CD4-positive, alpha-beta T cell treated with Interleukin-2 at 100 ng/mL for 4 hours (primary cell): ENCODE measurements around the gene HK2.
"Not testable (repeated sequence)": the region's sequence is repeated elsewhere in the genome, so short reads cannot be mapped to it uniquely, and the experiment has no call there.

Experiments used
- DNase-seq: peaks from one replicate; pipeline ENCODE4 v3.0.0-alpha.2; 2020; ENCODE audit warnings: low spot score

HK2 gene

DNA sequence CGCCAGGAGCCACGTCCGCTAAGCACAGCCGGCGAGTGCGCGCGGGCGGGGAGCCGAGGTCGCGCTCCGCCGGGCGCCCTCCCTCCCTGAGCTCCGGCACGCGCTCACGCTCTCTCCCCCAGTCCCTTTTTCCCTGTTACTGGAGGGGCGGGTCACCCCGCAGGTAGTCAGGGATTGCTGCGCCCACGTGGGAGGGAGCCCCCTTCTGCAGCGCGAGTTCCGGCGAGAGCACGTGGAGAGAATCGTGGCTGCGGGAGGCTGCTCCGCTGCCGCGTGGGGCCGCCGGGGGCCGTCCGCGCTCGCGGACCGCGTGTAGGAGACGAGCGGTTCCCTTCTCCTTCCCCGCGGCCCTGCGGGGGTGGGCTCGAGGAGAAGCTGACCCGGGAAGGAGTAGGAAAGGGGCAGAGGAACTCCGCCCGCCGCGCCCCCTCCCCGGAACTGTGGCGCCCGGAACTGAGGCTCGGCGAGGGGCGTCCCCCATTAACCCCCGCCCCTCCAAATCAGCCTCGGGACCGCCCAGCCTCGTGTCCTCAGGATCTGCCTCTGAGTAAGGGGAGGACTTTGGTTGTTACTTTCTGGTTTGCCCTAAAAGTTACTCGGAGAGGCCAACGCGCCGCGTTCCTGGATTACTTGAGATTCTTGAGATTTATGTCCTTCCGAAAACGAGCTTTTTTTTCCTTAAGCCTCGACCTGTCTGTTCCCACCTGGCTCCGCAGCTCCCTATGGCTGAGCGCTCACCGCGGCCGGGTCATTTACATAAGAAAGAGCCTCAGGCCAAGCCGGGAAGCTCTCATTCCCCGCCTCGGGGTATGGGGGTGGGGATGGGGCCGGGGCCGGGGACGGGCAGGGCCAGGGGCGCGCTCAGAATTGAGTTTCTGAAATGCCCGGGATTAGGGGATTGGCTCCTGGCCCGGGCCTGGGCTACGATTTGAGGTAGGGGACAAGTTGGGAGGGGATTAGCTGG, 1.1 kb downstream of the HK2 start:
- DNase-seq = peak; percentile 44

GRCh38 chr2:74835831-74836674, 2.1 kb downstream of the HK2 start:
- peak; percentile 45 for DNase-seq

DNA sequence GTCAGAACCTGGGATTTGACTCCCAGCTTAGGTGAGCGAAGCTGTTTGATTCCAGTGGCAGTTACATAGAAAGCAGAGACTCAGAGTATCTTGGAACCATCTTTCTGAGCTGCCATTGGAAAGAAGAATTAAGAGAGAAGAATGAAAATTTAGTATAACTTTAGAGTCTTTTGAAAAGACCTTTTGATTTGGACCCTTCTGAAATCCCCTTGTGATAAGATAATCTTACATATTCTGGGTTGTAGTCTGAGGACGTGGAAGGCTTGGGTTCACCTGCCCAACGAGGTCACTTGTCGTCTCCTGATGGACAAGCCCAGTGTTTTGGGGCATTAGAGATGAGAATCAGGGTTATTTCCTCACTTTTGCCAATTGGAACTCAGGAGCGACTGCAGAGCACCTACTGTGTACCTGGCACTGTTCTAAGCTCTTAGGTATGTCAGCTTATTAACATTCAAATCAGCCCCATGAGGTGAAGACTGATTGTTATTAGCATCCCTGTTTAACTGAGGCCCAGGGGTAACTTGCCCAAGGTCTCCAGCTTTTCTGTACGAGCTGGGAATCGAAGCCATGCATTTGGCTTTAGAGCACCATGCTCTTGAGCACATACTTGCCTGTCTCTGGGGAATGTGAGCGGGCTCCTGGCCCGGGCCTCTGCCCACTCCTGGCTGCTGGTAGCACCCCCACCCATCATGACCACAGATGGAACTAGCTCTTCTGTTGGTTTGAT, 2.9 kb downstream of the HK2 start:
- DNase-seq = no peak

GRCh38 chr2:74841641-74842040, 7.7 kb downstream of the HK2 start:
- DNase-seq = no peak

DNA sequence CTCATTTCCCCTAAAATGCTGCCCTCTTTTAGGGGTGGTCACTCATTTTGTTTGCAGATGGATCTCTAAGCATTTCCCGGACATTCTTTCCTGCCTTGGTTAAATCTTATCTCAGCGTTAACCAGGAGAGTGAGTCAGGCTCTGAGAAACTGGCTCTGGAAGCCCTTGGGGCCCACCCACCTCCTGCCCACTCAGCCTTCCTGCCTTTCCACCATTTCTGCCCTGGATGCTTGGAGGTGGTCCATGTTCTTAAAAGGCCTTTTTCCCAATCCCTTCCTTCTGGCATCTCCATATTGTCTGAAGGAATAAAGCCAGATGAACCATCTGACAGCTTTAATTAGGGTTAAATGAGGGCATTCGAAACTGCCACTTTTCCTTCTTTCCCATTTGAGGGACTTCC, 9.5 kb downstream of the HK2 start:
- no peak for DNase-seq

DNA sequence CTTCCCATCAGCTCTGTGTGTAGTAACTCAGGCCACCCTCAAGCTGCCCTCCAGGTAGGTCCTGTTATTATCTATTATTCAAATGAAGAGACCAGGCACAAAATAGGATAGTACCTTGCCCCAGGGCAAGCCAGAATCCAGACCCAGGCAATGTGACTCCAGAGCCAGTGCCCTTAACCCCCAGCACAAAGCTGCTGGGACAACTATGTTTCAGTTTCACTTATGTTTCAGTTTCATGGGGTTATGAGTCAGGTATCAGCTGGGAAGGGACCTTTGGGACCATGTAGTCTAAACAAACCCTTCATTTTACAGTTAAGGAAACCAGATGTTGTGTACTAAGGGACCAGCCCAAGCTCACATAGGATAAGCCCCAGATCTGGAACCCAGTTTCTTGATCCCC, 10.0 kb downstream of the HK2 start:
- DNase-seq = peak; percentile 48

- no peak for DNase-seq
Observed at GRCh38 chr2:74844752-74845151, 10.8 kb downstream of the HK2 start.

DNA sequence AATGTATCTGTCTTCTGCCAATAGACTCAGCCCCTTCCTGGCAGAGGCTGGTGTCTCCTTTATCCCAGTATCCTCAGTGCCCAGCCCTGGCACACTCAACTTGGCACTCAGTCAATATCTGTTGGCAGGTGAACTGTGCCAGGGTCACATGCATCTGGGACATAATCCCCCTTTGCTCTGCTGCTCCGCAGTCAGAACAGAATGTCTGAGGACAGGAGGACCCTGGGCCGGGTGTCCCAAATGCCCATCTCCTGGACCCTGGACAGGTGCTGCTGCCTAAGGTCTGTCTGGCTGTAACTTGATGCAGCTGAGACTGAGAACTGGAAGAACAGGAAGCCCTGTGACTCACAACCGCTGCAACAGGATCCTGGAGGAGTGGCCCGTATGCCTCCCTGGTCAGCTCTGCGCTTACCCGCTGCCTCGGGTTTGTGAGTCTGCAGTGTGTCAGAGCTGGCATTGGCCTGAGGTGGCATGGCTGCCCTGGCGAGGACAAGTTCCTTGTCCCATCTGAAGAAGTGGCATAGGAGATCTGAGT, 11.4 kb downstream of the HK2 start:
- DNase-seq = peak; percentile 39

DNA sequence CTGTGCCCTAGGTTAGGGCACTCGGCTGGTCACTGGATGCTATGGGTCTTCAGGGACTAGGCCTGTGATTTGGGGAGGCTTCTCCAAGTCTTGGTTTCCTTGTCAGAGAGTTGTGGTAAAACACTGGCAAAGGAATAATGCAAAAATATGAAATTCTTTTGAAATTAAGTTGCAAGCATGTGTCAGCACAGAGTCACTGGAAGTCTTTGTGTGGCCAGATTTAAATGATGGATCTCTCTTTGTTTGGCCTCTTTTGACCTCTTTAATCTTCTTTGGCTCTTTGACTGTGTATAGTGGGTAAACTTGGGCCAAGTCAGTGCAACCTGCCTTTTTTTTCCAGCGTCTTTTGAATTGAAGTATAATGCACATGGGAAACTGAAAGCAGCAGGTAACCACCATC, 12.1 kb downstream of the HK2 start:
- no peak for DNase-seq

DNA sequence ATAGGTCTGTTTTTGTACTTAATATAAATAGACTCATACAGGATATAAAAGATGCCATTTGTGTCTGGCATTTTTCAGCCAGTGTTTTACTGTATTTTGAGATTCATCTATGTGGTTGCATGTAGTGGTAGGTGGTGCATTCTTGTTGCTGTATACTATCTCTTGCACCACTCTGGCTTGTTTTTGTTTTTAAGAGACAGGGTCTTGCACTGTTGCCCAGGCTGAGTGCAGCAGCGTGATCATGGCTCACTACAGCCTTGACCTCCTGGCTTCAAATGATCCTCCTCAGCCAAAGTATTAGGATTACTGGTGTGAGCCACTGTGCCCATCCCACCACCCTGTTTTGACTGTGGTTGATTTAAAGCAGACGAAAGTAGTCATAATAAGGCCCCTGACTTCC, 12.6 kb downstream of the HK2 start:
- no peak for DNase-seq

DNA sequence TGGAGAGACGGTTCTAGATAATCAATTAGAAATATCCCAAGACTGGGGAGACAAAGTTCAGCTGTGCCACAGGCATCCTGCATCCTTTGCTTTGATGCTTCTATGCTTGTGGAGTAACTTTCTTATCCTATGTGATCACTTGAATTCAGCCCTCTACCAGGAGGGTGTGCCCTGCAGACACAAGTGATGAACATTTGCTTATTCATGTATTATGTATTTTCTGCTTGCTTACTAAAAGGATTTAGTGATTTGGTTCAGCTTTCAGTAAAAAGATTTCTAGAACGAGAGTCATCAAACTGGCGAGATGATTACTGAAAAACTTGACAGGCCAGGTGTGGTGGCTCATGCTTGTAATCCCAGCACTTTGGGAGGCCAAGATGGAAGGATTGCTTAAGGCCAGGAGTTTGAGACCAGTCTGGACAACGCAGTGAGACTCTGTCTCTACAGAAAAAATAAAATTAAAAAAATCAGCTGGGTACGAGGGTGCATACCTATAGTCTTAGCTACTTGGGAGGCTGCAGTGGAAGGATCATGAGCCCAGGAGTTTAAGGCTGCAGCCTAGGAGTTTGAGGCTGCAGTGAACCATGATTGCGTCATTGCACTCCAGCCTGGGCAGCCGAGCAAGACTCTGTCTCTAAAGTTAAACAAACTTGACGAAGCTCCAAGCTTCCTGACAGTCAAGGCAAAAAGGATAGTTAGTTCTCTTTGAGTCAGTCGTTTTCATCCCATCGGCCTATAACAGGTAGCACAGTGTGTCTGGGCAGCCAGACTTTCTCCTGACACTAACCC, 13.3 kb downstream of the HK2 start:
- no peak for DNase-seq

- peak; percentile 56 for DNase-seq
Observed at GRCh38 chr2:74849228-74849892, 15.4 kb downstream of the HK2 start.

- no peak for DNase-seq
Observed at GRCh38 chr2:74850496-74851190, 16.7 kb downstream of the HK2 start.

DNA sequence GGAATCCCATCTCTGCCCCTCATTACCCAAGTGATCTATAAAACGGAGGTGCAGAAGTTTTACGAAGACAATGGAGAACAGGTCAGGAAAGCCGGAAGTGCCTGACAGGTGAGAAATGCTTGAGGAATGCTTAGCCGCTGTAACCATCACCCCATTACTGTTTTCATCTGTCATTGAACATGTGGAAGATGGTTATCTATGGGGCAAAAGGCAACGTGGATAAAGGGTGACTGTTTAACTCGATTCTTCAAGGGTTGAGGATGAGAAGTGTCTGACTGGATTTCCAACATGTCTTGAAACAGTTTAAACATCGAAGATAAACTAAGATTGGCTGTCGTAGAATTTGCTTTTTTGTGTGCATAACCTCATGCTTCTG, 17.3 kb downstream of the HK2 start:
- no peak for DNase-seq

DNA sequence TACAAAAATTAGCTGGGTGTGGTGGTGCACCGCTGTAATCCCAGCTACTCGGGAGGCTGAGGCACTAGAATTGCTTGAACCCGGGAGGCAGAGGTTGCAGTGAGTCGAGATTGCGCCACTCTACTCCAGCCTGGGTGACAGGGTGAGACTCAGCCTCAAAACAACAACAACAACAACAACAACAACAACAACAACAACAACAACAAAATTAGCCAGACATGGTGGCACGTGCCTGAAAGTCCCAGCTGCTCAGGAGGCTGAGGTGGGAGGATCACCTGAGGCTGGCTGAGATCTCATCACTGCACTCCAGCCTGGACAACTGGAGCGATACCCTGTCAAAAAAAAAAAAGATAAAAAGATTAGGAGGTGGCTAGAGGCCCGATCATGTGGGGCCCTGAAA, 19.4 kb downstream of the HK2 start:
- DNase-seq = not testable (repeated sequence)

- DNase-seq = no peak
Observed at GRCh38 chr2:74854401-74854800, 20.5 kb downstream of the HK2 start.

- DNase-seq = not testable (repeated sequence)
Observed at GRCh38 chr2:74855114-74855707, 21.3 kb downstream of the HK2 start.

DNA sequence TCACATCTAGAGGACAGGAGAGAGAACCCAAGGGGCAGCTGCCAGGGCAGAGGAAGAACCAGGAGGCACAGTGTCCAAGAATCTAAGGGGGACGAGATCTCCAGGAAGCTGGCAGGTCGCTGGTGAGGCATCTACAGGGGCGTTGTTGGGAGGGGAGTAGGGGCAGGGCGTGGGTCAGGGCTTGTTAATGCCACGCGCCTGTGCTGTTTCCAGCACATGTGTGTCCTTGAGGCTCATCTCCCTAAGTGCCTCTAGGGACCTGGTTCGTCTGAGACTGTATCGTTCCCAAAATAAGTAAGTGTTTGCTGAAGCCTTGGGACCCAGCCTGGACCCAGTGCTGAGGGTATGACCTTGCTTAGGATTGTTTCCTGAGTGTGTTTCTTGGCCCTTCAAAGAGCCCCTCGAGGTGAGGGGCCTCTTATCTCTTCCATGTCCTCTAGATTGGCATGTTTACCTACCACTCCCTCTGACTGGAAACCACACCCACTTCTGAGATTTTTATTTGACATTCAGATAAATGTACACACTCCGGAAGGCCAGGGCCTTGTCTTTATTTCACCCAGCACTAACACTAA, 22.2 kb downstream of the HK2 start:
- DNase-seq = no peak

GRCh38 chr2:74856599-74856998, 22.7 kb downstream of the HK2 start:
- DNase-seq = no peak
